HT1080 (cell line): ENCODE results near the gene ZDHHC15. TPM values are rescaled to one million over a fixed set of nuclear protein-coding genes. Genes with fewer than 3 reads are reported as not detected.

Source experiments
- total RNA-seq: library from RNA; depleted of rRNA; stranded (reverse); fragments of >200 nt; shearing (Covaris generic); gene quantifications from 2 replicates; pipeline ENCODE4 v1.2.3, GENCODE V29; 2014; rRNA removed

Gene ZDHHC15
- total RNA-seq, 1 experiment from 2014 or later: not detected

Other genes starting within 250 kb of the ZDHHC15 start
- 7.2 and 8.1 TPM in 2 replicates for gene UPRT, start 249.0 kb downstream of the ZDHHC15 start, total RNA-seq